ENCODE results near the gene PROX1. TPM values are rescaled to one million over a fixed set of nuclear protein-coding genes. Genes with fewer than 3 reads are reported as not detected.
A peak's percentile ranks its signal among the peaks of the same experiment; 100 is the strongest.

The PROX1 gene
- total and polyA plus RNA-seq, 11 donors: 6.9 to 145 (median 64.4) TPM

GRCh38 chr1:214037468-214037867 is 49.7 kb downstream of the PROX1 start:
- WGBS, 4 donors: 84 to 88% (median 86%) methylated on average over 8 of the region's 8 CpGs
- Histone ChIP-seq H3K27ac (no peak overlapping the region), H3K27me3 (no peaks in the 10 kb centered on the region), H3K36me3 (peaks cover 0 to 25% (median 0%) of the 10 kb centered on the region in 9 donors), H3K4me3 (no peak overlapping the region), H3K9me3 (no peaks in the 10 kb centered on the region), H3K4me1 (peaks cover 0 to 9% (median 0%) of the 10 kb centered on the region in 12 donors)
- TF ChIP-seq, protein P1, sequence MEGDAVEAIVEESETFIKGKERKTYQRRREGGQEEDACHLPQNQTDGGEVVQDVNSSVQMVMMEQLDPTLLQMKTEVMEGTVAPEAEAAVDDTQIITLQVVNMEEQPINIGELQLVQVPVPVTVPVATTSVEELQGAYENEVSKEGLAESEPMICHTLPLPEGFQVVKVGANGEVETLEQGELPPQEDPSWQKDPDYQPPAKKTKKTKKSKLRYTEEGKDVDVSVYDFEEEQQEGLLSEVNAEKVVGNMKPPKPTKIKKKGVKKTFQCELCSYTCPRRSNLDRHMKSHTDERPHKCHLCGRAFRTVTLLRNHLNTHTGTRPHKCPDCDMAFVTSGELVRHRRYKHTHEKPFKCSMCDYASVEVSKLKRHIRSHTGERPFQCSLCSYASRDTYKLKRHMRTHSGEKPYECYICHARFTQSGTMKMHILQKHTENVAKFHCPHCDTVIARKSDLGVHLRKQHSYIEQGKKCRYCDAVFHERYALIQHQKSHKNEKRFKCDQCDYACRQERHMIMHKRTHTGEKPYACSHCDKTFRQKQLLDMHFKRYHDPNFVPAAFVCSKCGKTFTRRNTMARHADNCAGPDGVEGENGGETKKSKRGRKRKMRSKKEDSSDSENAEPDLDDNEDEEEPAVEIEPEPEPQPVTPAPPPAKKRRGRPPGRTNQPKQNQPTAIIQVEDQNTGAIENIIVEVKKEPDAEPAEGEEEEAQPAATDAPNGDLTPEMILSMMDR (IDR thresholded peaks at IDR 0.05): no peak
- TF ChIP-seq POLR2A (IDR thresholded peaks at IDR 0.05): no peak
- intact Hi-C loops (cut with DNase I): loop anchor here in 1 of 10 donors (10.0 kb wide), 1 partner anchor 87 kb away; no protein-coding TSS in a partner anchor
- no peak for DNase-seq
- ATAC-seq: no peak

- Histone ChIP-seq H3K4me3 (no peak overlapping the region), H3K4me1 (peaks cover 0 to 13% (median 0%) of the 10 kb centered on the region in 12 donors), H3K36me3 (peaks cover 0 to 25% (median 0%) of the 10 kb centered on the region in 9 donors), H3K27ac (no peak overlapping the region), H3K9me3 (no peaks in the 10 kb centered on the region), H3K27me3 (no peaks in the 10 kb centered on the region)
- 87 to 93% (median 91%) methylated on average over 4 of the region's 4 CpGs for WGBS, 4 donors
- ATAC-seq (no peak), DNase-seq (no peak)
- intact Hi-C loops (cut with DNase I): loop anchor here in 3 of 10 donors (5.0 to 10.0 kb wide), 3 partner anchors 65 to 85 kb away; no protein-coding TSS in a partner anchor
- TF ChIP-seq, protein P1 (IDR thresholded peaks at IDR 0.05): no peak
- TF ChIP-seq POLR2A (IDR thresholded peaks at IDR 0.05): no peak
These were observed 51.7 kb downstream of the PROX1 start for GRCh38 chr1:214039394-214040018.

DNA sequence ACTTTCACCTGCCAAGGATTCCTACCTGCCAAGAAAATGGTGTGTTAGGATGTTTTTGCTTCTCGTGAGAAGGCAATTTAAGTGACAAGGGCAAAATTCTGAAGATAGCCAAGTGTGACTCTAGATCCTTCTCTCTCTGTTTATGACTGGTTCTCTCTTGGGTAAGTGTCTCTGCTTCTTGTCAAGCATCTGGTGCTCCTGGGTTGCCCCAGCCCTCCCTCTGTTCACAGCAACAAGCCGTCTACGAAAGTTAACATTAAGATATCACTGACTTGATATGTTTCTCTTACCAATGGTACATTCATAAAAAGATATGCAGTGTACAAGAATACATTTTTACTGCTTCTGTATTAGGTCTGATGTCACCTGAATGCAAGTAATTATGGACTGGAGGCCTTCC is 55.4 kb downstream of the PROX1 start:
- H3K4me1 ChIP-seq: peaks cover 0 to 6% (median 0%) of the 10 kb centered on the region in 12 donors
- whole genome bisulfite sequencing, 4 donors: 24 to 53% (median 32%) methylated on average over 3 of the region's 3 CpGs
- H3K36me3 ChIP-seq: peaks cover 0 to 4% (median 0%) of the 10 kb centered on the region in 9 donors
- H3K4me3 ChIP-seq: no peak overlapping the region
- H3K9me3 ChIP-seq: peaks cover 0 to 16% (median 0%) of the 10 kb centered on the region in 12 donors
- TF ChIP-seq, protein P1 (IDR thresholded peaks at IDR 0.05): no peak
- no peak for TF ChIP-seq POLR2A (IDR thresholded peaks at IDR 0.05)
- intact Hi-C loops (cut with DNase I): loop anchor here in 2 of 10 donors (5.0 to 10.0 kb wide), 2 partner anchors 62 to 64 kb away; no protein-coding TSS in a partner anchor
- no peak for DNase-seq
- ATAC-seq: peak in 2 of 4 donors; percentile 39 to 53
- peaks cover 0 to 3% (median 0%) of the 10 kb centered on the region in 9 donors for H3K27me3 ChIP-seq
- H3K27ac ChIP-seq: peak overlapping the region in 2 of 12 donors; percentile 4 to 18

GRCh38 chr1:214044438-214045214 is 56.9 kb downstream of the PROX1 start:
- 88 to 93% (median 91%) methylated on average over 4 of the region's 4 CpGs for WGBS, 4 donors

More at GRCh38 chr1:214044438-214045214, 56.9 kb downstream of the PROX1 start:
- Histone ChIP-seq H3K36me3 (no peaks in the 10 kb centered on the region), H3K4me1 (peaks cover 0 to 6% (median 0%) of the 10 kb centered on the region in 12 donors), H3K27me3 (peaks cover 0 to 3% (median 0%) of the 10 kb centered on the region in 9 donors), H3K27ac (peak overlapping the region in 5 of 12 donors; percentile 35 to 66 (median 38)), H3K9me3 (peaks cover 0 to 27% (median 0%) of the 10 kb centered on the region in 12 donors), H3K4me3 (no peak overlapping the region)
- DNase-seq (peak in 1 of 5 donors; percentile 58), ATAC-seq (peak in 2 of 4 donors; percentile 48 to 74)
- intact Hi-C loops (cut with DNase I): loop anchor here in 2 of 10 donors (5.0 to 10.0 kb wide), 2 partner anchors 60 to 63 kb away; no protein-coding TSS in a partner anchor
- TF ChIP-seq, protein P1 (IDR thresholded peaks at IDR 0.05): no peak
- no peak for TF ChIP-seq POLR2A (IDR thresholded peaks at IDR 0.05)
